Smooth muscle cell (in vitro differentiated cells): ENCODE data around the gene KMT5C. TPM values are rescaled to one million over a fixed set of nuclear protein-coding genes. Genes with fewer than 3 reads are reported as not detected.

Source experiments
- DNase-seq: peaks from one replicate; lab custom pipeline; 2025; ENCODE audit not compliant: unreplicated experiment; lab: John Stamatoyannopoulos, UW
- H2AFZ ChIP-seq: fragments of 200-600 bp; sonication (generic); 2 replicates; pipeline ENCODE4 v1.6.0; 2016; ENCODE audit warnings: antibody characterized with exemption, low read depth, mild to moderate bottlenecking
- H3F3A ChIP-seq: fragments of 200-600 bp; sonication (generic); 2 replicates; pipeline ENCODE4 v1.6.0; 2017; ENCODE audit warnings: antibody characterized with exemption, low read depth
- H3K27ac ChIP-seq: fragments of 200-600 bp; sonication (generic); 2 replicates; pipeline ENCODE4 v1.5.1; 2016; ENCODE audit warnings: low read depth, mild to moderate bottlenecking
- H3K27me3 ChIP-seq: fragments of 200-600 bp; sonication (generic); 2 replicates; pipeline ENCODE4 v1.6.1; 2016; ENCODE audit warnings: low read depth, mild to moderate bottlenecking
- H3K36me3 ChIP-seq: fragments of 200-600 bp; sonication (generic); 2 replicates; pipeline ENCODE4 v1.5.1; 2016; ENCODE audit warnings: low read depth
- H3K4me1 ChIP-seq: fragments of 200-600 bp; sonication (generic); 2 replicates; pipeline ENCODE4 v1.5.1; 2016; ENCODE audit warnings: low read depth
- H3K4me2 ChIP-seq: fragments of 200-600 bp; sonication (generic); 2 replicates; pipeline ENCODE4 v1.6.0; 2016; ENCODE audit warnings: mild to moderate bottlenecking
- H3K4me3 ChIP-seq: fragments of 200-600 bp; sonication (generic); 2 replicates; pipeline ENCODE4 v1.5.1; 2016; ENCODE audit warnings: mild to moderate bottlenecking
- H3K79me2 ChIP-seq: fragments of 200-600 bp; sonication (generic); 2 replicates; pipeline ENCODE4 v1.6.0; 2016; ENCODE audit warnings: low read depth, mild to moderate bottlenecking
- H3K9ac ChIP-seq: fragments of 200-600 bp; sonication (generic); 2 replicates; pipeline ENCODE4 v1.6.0; 2016; ENCODE audit warnings: low read depth
- H3K9me3 ChIP-seq: fragments of 200-600 bp; sonication (generic); replicated peaks from 2 replicates; pipeline ENCODE4 v1.5.1; 2016; ENCODE audit warnings: low read depth
- H4K20me1 ChIP-seq: fragments of 200-600 bp; sonication (generic); 2 replicates; pipeline ENCODE4 v1.6.0; 2016; ENCODE audit warnings: low read depth
- CTCF ChIP-seq: fragments of 200-600 bp; sonication (generic); IDR thresholded peaks from 2 replicates; pipeline ENCODE4 v1.5.1; 2017; ENCODE audit warnings: borderline replicate concordance, mild to moderate bottlenecking, antibody characterized with exemption; ENCODE audit not compliant: insufficient read depth, poor library complexity, severe bottlenecking
- WGBS: methylation state at CpG from one replicate; pipeline ENCODE4 v1.1.7; 2016; ENCODE audit warnings: low lambda C conversion rate; 5-methylcytosine and 5-hydroxymethylcytosine counted together
- polyA plus RNA-seq: library from polyadenylated mRNA; unstranded; fragments of >200 nt; fragmentation: Nextera tagmentation; extraction: Ambion mirVana; gene quantifications from 2 replicates; pipeline ENCODE4 v1.2.1, GENCODE V29; 2016
- total RNA-seq: library from RNA; depleted of rRNA; stranded (reverse); fragments of >200 nt; gene quantifications from 2 replicates; pipeline ENCODE4 v1.2.3, GENCODE V29; 2014

Gene KMT5C
- total and polyA plus RNA-seq, 2 experiments from 2014 or later: 23.2 to 26.1 TPM

GRCh38 chr19:55358493-55358892, 18.8 kb downstream of the KMT5C start:
- TF ChIP-seq CTCF: no peak
- Histone ChIP-seq H3K4me3 (no peak overlapping the region), H3K9ac (no peak overlapping the region), H3K27ac (no peak overlapping the region), H3K4me1 (peaks cover 6% of the 10 kb centered on the region), H3K9me3 (no peaks in the 10 kb centered on the region), H4K20me1 (no peaks in the 10 kb centered on the region), H2AFZ (no peak overlapping the region), H3F3A (no peaks in the 10 kb centered on the region), H3K4me2 (no peak overlapping the region), H3K36me3 (no peaks in the 10 kb centered on the region), H3K27me3 (peaks cover 5% of the 10 kb centered on the region), H3K79me2 (no peaks in the 10 kb centered on the region)
- no peak for DNase-seq
- 92% methylated on average over 16 of the region's 19 CpGs for WGBS

- Histone ChIP-seq H4K20me1 (no peaks in the 10 kb centered on the region), H3K79me2 (no peaks in the 10 kb centered on the region), H2AFZ (no peak overlapping the region), H3K27me3 (peaks cover 3% of the 10 kb centered on the region), H3K36me3 (no peaks in the 10 kb centered on the region), H3F3A (peaks cover 4% of the 10 kb centered on the region), H3K4me2 (no peak overlapping the region), H3K9me3 (no peaks in the 10 kb centered on the region), H3K27ac (no peak overlapping the region), H3K4me3 (no peak overlapping the region), H3K9ac (no peak overlapping the region), H3K4me1 (peaks cover 6% of the 10 kb centered on the region)
- TF ChIP-seq CTCF: no peak
- no peak for DNase-seq
- 86% methylated on average over 32 of the region's 32 CpGs for WGBS
Observed at GRCh38 chr19:55358943-55359908, 19.6 kb downstream of the KMT5C start.

GRCh38 chr19:55360902-55361301, 21.2 kb downstream of the KMT5C start:
- Histone ChIP-seq H4K20me1 (peaks cover 12% of the 10 kb centered on the region), H3K9me3 (no peaks in the 10 kb centered on the region), H2AFZ (no peak overlapping the region), H3F3A (peaks cover 16% of the 10 kb centered on the region), H3K4me3 (no peak overlapping the region), H3K27me3 (peaks cover 3% of the 10 kb centered on the region), H3K27ac (no peak overlapping the region), H3K4me1 (peaks cover 6% of the 10 kb centered on the region), H3K9ac (no peak overlapping the region), H3K36me3 (no peaks in the 10 kb centered on the region), H3K4me2 (no peak overlapping the region), H3K79me2 (no peaks in the 10 kb centered on the region)
- WGBS: 96% methylated on average over 15 of the region's 16 CpGs
- no peak for DNase-seq
- TF ChIP-seq CTCF: no peak
